NCI-H69 (cell line): ENCODE measurements around the gene OIT3.

Source experiments
- DNase-seq: peaks from one replicate; lab custom pipeline; 2025; lab: John Stamatoyannopoulos, UW

The OIT3 gene

DNA sequence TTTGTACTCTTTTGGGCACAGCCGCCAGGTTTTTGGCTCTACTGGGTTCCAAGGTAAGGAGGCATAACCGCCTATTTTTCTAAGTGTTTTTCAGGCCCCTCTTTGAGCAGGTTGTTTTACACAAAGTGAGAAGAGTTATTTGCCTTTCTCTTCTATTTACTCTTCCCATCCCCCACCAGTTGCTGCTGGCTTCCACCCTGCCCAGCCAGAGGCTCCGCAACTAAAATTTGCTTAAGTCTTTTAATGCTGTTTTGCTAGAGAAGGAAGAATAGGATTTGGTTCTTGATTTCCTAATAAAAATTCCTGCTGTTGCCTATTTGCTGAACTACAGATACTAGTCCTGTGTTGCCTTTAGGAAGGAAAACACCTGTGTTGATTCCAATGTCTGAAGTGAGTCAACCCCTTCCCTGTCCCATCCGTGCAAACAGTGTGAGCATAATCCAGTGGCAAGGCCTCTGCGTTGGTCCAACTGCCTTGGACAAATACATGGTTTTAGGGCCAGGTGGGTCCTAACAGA, 59.2 kb downstream of the OIT3 start:
- DNase-seq = no peak

DNA sequence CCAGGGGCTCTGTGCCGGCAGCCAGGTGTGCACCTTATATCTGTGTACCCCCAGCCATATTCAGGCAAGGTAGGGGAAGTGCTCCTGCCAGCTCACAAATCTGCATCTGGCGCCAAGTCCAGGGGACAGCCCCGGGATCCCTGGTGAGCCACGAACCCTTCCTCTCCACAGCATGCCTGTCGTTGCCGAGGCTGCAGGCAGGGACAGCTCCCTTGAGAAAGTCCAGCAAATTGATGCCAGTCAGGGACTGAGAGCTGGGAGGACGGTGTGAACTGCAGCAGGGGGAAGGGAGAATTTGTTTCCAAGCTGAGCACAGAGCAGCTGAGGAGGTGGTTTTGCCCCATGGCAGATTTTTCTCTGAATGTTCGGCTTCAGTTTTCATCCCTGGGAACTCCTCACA, 60.1 kb downstream of the OIT3 start:
- no peak for DNase-seq

- no peak for DNase-seq
Observed at GRCh38 chr10:72954230-72954595, 60.7 kb downstream of the OIT3 start.

GRCh38 chr10:72954596-72955554, 61.3 kb downstream of the OIT3 start, which contains the start of gene PLA2G12B:
Gene PLA2G12B, minus strand, starts transcription at chr10:72954806. Its CDS starts 121 bp downstream, at chr10:72954685.
- peak; percentile 56 for DNase-seq

DNA sequence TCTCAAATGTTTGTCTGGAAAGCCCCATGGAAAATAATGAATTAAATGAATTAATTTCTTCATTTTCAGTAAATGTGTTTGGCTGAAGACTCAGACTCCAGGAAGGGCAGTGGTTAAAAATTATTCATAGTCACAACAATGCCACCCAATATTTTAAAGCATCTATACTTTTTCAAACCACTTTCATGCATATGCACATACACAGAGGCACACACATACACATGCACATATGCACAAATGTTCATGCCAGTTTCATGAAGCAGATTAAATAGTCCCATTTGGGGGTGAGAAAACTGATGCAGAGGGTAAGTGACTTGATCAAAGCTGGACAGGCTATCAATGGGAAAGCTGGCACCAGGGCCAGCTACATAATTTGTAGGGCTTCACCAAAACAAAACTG, 62.5 kb downstream of the OIT3 start:
- no peak for DNase-seq

DNA sequence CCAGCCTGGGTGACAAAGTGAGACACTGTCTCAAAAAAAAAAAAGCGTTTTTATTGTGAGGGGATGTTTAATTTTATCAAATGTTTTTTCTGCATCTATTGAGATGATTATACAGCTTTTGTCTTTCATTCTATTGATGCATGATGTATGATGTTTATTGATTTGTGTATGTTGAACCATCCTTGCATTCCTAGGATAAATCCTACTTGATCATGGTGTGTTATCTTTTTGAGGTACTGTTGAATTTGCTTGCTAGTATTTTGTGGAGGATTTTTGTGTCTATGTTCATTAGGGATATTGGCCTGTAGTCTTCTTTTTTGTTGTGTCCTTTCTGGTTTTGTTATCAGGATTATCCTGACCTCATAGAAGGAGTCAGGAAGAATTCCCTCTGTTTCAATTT, 83.3 kb downstream of the OIT3 start:
- no peak for DNase-seq

- no peak for DNase-seq
Observed at GRCh38 chr10:72979709-72980108, 86.2 kb downstream of the OIT3 start.

DNA sequence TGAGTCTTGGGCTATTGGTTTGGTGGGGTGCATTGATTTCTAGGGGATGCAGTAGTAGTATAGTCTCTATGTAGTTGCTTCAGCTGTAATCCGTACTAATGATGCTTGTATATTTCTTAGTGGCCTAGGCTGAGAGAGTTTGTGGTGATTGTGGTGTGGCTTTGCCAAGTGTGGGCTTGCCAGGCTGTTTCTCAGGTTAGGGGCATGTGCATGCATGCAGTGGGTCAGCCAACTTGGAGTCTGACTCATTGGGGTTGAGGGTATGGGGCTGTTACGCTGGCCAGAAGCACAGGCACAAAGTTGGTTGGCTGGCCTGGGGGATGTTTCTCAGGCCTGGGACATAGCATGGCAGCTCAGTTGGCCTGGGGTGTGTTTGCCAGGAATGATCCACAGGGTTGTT, 86.8 kb downstream of the OIT3 start:
- no peak for DNase-seq

DNA sequence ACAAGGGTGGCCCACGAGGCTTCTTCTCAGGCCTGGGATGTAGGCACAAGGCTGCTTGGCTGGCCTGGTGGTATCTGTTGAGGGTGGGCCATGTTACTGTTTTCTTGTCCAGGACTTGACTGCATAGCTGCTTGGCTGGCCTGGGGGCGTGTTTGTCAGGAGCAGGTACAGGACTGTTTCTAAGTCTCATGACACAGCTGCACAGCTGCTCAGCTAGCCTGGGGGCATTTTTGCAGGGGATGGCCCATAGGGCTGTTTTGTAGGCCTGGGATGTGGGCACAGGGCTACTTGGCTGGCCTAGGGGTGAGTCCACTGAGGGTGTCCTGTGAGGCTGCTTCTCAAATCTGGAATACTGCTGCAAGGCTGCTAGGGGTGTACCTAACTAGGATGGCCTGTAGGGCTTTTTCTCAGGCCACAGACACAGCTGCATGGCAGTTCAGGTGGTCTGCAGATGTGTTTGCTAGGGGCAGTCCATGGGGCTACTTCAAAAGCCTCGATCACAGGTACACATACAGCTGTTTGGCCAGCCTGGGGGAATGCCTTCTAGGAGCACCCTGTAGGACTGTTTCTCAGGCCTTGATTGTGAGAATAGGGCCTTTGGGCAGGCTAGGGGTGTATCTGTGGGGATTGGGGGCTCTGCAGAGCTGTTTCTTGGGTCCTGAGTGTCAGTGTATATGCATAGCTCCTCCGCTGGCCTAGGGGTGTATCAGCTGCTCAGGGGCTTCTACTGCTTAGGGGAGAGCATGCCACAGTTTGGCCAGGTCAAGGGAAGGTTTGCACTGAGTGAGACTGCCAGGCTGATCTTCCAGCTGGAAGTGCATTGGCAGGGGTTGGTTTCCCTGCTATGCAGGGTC, 87.7 kb downstream of the OIT3 start:
- no peak for DNase-seq

DNA sequence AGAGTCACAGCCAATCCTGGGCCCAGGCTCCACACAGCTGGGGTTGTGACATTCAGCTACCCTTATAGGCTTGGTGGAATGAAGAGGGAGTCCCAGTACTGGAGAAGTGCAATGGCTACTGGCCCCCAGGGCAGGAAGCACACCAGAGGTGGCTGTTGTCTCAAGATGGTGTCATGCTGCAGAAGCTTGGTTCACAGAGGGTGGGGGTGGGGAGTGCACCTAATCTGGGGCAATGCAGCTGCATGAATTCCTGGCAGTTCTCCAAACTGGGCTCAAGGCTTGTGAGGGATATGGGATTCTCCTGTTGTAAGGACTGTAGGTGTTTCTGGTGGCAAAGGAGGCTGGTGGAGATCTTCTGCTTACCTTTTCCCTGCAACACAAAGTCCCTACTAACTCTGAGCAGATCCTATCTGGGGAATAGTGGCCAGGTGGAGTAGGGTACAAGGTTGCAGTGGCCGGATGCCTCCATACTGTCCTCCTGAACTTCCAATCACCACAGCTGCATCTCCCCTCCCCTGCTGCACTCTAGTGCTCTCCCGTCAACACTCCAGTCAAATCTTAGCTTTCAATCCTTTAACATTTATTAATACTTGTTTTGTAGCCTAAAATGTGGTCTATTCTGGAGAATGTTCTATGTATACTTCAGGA, 88.5 kb downstream of the OIT3 start:
- peak; percentile 12 for DNase-seq
